Activated CD8-positive, alpha-beta memory T cell treated with anti-CD3 and anti-CD28 coated beads, Interleukin-2, amount 50 U/mL, for 48 hours (primary cell): ENCODE results near the gene SELENOF.

Source experiments
- DNase-seq: peaks from one replicate; pipeline ENCODE4 v3.0.0-alpha.2; 2020

The SELENOF gene

GRCh38 chr1:86913896-86914600 is at the start of gene SELENOF:
Gene SELENOF, minus strand, starts transcription at chr1:86914126. Its CDS starts 15 bp downstream, at chr1:86914111.
- peak; percentile 97 for DNase-seq

- DNase-seq: no peak
Observed at GRCh38 chr1:86960548-86960947, 46.6 kb upstream of the SELENOF start.

- no peak for DNase-seq
Observed at GRCh38 chr1:86957221-86957620, 43.3 kb upstream of the SELENOF start.

GRCh38 chr1:86956221-86956620 is 42.3 kb upstream of the SELENOF start:
- no peak for DNase-seq

- no peak for DNase-seq
Observed at GRCh38 chr1:86955678-86956077, 41.8 kb upstream of the SELENOF start.

- DNase-seq: no peak
Observed at GRCh38 chr1:86953167-86953566, 39.2 kb upstream of the SELENOF start.

- DNase-seq: no peak
Observed at GRCh38 chr1:86951430-86951829, 37.5 kb upstream of the SELENOF start.

- DNase-seq: no peak
Observed at GRCh38 chr1:86950712-86951419, 36.9 kb upstream of the SELENOF start.

- DNase-seq: no peak
Observed at GRCh38 chr1:86948212-86948611, 34.3 kb upstream of the SELENOF start.

- no peak for DNase-seq
Observed at GRCh38 chr1:86942743-86943142, 28.8 kb upstream of the SELENOF start.

GRCh38 chr1:86942042-86942441 is 28.1 kb upstream of the SELENOF start:
- DNase-seq: no peak

GRCh38 chr1:86940599-86940998 is 26.7 kb upstream of the SELENOF start:
- DNase-seq: no peak

- no peak for DNase-seq
Observed at GRCh38 chr1:86939406-86939805, 25.5 kb upstream of the SELENOF start.

- no peak for DNase-seq
Observed at GRCh38 chr1:86938855-86939254, 24.9 kb upstream of the SELENOF start.

- no peak for DNase-seq
Observed at GRCh38 chr1:86938450-86938849, 24.5 kb upstream of the SELENOF start.

- DNase-seq: no peak
Observed at GRCh38 chr1:86933562-86934377, 19.8 kb upstream of the SELENOF start.

- no peak for DNase-seq
Observed at GRCh38 chr1:86933051-86933450, 19.1 kb upstream of the SELENOF start.

GRCh38 chr1:86928819-86929218 is 14.9 kb upstream of the SELENOF start:
- no peak for DNase-seq

- no peak for DNase-seq
Observed at GRCh38 chr1:86926883-86927282, 13.0 kb upstream of the SELENOF start.

GRCh38 chr1:86925742-86926141 is 11.8 kb upstream of the SELENOF start:
- DNase-seq: no peak

- no peak for DNase-seq
Observed at GRCh38 chr1:86924324-86924960, 10.5 kb upstream of the SELENOF start.

GRCh38 chr1:86922445-86922844 is 8.5 kb upstream of the SELENOF start:
- DNase-seq: no peak

GRCh38 chr1:86916752-86917151 is 2.8 kb upstream of the SELENOF start:
- DNase-seq: no peak
